GM19043 (cell line): ENCODE measurements around the gene DLX4.

Source experiments
- ATAC-seq: cut with Tn5 transposase; IDR thresholded peaks from one replicate; pipeline ENCODE4 v1.9.1; 2021; ENCODE audit warnings: low read depth; ENCODE audit not compliant: unreplicated experiment

Gene DLX4

GRCh38 chr17:49967621-49968404 is 1.2 kb upstream of the DLX4 start:
- ATAC-seq, result no peak

GRCh38 chr17:49968405-49969133 is 421 bp upstream of the DLX4 start:
- ATAC-seq, result no peak

- no peak for ATAC-seq
Measured at GRCh38 chr17:49969795-49970389, 902 bp downstream of the DLX4 start.

- no peak for ATAC-seq
Measured at GRCh38 chr17:49970498-49970897, 1.5 kb downstream of the DLX4 start.

GRCh38 chr17:49971199-49971847 is 2.3 kb downstream of the DLX4 start:
- ATAC-seq, result no peak

GRCh38 chr17:49971848-49972485 is 3.0 kb downstream of the DLX4 start:
- no peak for ATAC-seq

GRCh38 chr17:49972486-49973270 is 3.7 kb downstream of the DLX4 start:
- ATAC-seq, result no peak

GRCh38 chr17:49973271-49973615 is 4.3 kb downstream of the DLX4 start:
- no peak for ATAC-seq

GRCh38 chr17:49975531-49975930 is 6.5 kb downstream of the DLX4 start:
- no peak for ATAC-seq

GRCh38 chr17:49976163-49976827 is 7.3 kb downstream of the DLX4 start:
- ATAC-seq, result no peak

GRCh38 chr17:49976828-49977202 is 7.8 kb downstream of the DLX4 start:
- no peak for ATAC-seq

GRCh38 chr17:49977463-49978389 is 8.7 kb downstream of the DLX4 start:
- ATAC-seq, result no peak

- no peak for ATAC-seq
Measured at GRCh38 chr17:49978501-49978900, 9.5 kb downstream of the DLX4 start.

GRCh38 chr17:49979748-49980479 is 10.9 kb downstream of the DLX4 start:
- ATAC-seq, result no peak

GRCh38 chr17:49980703-49981197 is 11.8 kb downstream of the DLX4 start:
- no peak for ATAC-seq

GRCh38 chr17:49984283-49984682 is 15.3 kb downstream of the DLX4 start:
- ATAC-seq, result no peak

- no peak for ATAC-seq
Measured at GRCh38 chr17:49984776-49985175, 15.8 kb downstream of the DLX4 start.
